ENCODE results near the gene SCN9A. TPM values are rescaled to one million over a fixed set of nuclear protein-coding genes. Genes with fewer than 3 reads are reported as not detected.

SCN9A gene
- total RNA-seq, 1 donor = 0.63 TPM

DNA sequence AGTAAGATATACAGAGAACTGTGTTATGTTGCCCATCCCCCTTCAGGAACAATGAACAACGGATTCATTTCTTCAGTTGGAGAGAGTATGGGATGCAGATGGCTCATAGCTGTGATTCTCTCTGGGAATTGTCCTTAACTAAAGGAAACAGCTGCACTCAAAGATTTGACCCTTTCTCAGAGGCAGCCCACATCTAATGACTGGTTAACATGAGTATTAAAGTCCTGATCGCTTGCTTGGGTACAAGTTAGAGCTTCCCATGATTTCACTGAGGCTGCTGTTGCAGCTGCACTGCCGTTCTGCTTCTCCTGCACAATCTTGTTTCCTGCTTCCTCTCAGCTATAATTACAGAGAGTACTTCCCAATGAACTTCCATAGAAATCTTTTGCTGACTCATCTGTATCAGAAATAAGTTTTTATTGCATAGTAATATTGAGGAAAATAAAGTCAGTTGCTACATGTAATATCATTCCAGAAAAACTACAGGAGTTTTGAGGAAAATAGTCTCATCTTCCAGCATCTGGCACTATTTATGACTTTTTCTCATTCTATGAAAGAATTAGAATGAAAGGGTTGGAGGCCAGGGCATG is 12.8 kb upstream of the SCN9A start:
- no peaks in the 10 kb centered on the region for H3K27me3 ChIP-seq (ENCODE audit: insufficient read depth, low read length)
- H3K9me3 ChIP-seq (ENCODE audit: low read depth, low read length) = no peaks in the 10 kb centered on the region
- H3K4me3 ChIP-seq (ENCODE audit: low read length) = no peak overlapping the region
- no peaks in the 10 kb centered on the region for H3K4me1 ChIP-seq (ENCODE audit: insufficient read depth, low read length)

DNA sequence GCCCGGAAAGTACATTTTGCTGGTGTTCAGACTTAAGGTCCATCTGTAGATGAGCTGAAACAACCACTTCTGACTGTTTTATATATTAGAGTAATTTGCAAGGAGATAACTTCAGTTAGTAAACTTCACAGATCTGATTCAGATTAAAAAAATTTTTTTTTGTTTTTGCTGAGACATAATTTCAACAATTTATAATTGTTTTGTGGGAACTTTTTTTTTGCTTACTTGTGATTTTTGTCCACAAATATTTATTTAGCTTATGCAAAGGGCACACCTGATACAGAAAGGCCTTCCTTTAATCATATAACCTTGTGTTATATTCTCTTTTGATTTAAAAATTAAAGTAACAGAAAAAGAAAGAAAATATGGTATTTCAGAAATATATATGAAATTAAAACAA is 9.6 kb upstream of the SCN9A start:
- H3K9me3 ChIP-seq (ENCODE audit: low read depth, low read length) = no peaks in the 10 kb centered on the region
- H3K4me3 ChIP-seq (ENCODE audit: low read length) = no peak overlapping the region
- H3K4me1 ChIP-seq (ENCODE audit: insufficient read depth, low read length) = no peaks in the 10 kb centered on the region
- no peaks in the 10 kb centered on the region for H3K27me3 ChIP-seq (ENCODE audit: insufficient read depth, low read length)

DNA sequence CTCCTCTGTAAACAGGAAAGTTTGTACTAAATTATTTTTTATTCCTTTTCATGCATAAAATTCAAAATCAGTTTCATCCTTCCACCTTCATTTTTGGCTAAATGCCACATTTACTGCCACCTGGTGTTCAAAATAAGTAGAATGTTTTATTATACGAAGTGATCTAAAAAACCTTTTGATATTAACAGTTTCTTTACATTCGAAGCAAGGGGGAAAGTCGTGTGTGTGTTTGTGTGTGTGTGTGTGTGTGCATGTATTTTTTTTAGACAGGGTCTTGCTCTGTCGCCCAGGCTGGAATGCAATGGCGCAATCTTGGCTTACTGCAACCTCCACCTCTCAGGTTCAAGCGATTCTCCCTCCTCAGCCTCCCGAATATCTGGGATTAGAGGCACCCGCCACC is 9.0 kb upstream of the SCN9A start:
- Histone ChIP-seq H3K4me3 (ENCODE audit: low read length) (no peak overlapping the region), H3K9me3 (ENCODE audit: low read depth, low read length) (no peaks in the 10 kb centered on the region), H3K27me3 (ENCODE audit: insufficient read depth, low read length) (no peaks in the 10 kb centered on the region), H3K4me1 (ENCODE audit: insufficient read depth, low read length) (no peaks in the 10 kb centered on the region)

DNA sequence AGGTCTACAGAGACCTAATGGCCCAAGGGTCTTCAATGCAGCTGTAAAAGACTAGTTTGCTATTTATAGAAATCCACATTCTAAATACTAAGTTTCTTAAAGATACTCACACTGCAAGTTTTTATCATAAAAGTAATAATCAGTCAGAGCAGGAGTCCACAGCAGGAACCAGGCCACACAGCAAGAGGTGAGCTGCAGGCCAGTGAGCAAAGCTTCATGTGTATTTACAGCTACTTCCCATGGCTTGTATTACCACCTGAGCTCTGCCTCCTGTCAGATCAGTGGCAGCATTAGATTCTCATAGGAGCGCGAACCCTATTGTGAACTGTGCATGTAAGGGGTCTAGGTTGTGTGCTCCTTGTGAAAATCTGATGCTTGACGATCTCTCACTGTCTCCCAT is 6.7 kb upstream of the SCN9A start:
- H3K4me1 ChIP-seq (ENCODE audit: insufficient read depth, low read length) = no peaks in the 10 kb centered on the region
- H3K27me3 ChIP-seq (ENCODE audit: insufficient read depth, low read length) = peaks cover 3% of the 10 kb centered on the region
- H3K4me3 ChIP-seq (ENCODE audit: low read length) = no peak overlapping the region
- H3K9me3 ChIP-seq (ENCODE audit: low read depth, low read length) = no peaks in the 10 kb centered on the region

DNA sequence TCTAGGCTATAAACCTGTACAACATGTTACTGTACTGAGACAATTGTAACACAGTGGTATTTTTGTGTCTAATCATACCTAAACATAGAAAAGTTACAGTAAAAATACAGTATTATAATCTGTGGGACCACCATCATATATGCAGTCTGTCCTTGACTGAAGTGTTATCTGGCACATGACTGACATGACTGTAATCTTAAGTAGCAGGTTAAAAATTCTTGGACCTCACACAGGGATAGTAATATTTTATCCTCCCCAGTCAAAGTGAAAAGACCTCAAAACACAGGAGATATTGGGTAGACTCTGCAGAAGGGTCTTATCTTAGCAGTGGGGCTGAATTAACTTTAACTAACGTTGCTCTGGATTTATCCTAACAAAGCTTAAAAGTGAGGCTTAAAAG is 4.9 kb upstream of the SCN9A start:
- H3K27me3 ChIP-seq (ENCODE audit: insufficient read depth, low read length) = peaks cover 11% of the 10 kb centered on the region
- peaks cover 9% of the 10 kb centered on the region for H3K4me1 ChIP-seq (ENCODE audit: insufficient read depth, low read length)
- H3K9me3 ChIP-seq (ENCODE audit: low read depth, low read length) = no peaks in the 10 kb centered on the region
- H3K4me3 ChIP-seq (ENCODE audit: low read length) = no peak overlapping the region

DNA sequence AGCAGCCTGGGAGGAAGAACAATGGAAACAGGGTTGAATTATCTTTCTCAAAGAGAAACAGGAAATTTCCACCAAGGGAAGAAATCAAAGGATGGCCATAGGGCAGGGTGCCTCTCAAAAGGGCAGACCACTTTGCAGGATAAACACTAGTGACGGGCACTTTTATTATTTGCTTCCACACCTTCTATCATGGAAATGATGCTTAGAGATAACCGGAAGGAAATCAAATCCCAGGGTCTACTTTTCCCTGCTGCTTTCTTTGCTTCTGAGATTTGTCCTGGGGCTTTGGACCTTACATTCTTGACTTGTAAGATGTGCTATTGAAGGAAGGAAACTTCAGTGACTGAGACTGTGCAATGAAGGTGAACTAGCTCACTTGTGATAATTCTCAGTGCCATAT is 1.1 kb upstream of the SCN9A start:
- Histone ChIP-seq H3K27me3 (ENCODE audit: insufficient read depth, low read length) (peaks cover 25% of the 10 kb centered on the region), H3K4me3 (ENCODE audit: low read length) (no peak overlapping the region), H3K4me1 (ENCODE audit: insufficient read depth, low read length) (peaks cover 19% of the 10 kb centered on the region), H3K9me3 (ENCODE audit: low read depth, low read length) (no peaks in the 10 kb centered on the region)

DNA sequence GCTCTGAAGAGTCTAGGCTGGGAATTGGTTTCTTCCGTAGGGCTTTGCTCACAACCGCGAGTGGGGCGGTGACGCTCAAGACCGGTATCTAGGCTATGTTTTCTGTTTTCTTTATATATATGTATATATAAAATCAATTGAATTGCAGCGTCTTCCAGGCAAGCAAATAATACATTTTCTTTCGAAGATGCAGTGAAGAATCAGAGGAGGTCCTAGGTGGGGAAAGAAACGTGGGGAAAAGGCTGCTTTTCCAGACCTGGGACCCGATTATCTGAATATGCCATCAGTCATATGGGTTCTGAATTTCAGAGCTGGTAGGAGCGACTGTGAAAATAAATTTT is 714 bp upstream of the SCN9A start:
- Histone ChIP-seq H3K9me3 (ENCODE audit: low read depth, low read length) (no peaks in the 10 kb centered on the region), H3K4me1 (ENCODE audit: insufficient read depth, low read length) (peaks cover 19% of the 10 kb centered on the region), H3K27me3 (ENCODE audit: insufficient read depth, low read length) (peaks cover 25% of the 10 kb centered on the region), H3K4me3 (ENCODE audit: low read length) (no peak overlapping the region)

DNA sequence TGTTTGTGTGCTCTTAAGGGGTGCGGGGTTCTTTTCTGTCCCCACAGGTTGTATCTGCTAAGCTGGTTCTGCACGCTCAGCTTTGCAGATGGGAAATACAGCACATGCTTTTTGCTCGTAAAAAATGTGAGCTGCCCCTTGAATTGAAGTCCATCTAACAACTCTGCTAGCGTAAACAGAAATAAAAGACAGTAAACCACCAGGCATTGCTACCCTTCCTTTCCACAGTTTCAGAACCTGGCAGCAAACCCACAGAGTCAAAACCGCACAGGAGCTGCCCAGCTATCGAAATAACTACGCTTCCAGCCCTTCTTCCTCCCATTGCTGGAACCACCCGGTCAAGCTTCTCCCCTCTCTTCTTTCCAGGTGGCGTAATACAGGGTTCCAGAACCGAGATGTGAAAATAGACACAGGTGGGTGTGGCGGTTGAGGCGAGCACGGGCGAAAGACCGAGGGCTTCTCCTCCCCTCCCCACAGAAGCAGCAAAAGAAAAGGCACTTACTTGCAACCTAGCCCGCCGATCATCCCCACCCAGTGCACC is 479 bp downstream of the SCN9A start:
- Histone ChIP-seq H3K9me3 (ENCODE audit: low read depth, low read length) (no peaks in the 10 kb centered on the region), H3K27me3 (ENCODE audit: insufficient read depth, low read length) (peaks cover 25% of the 10 kb centered on the region), H3K4me1 (ENCODE audit: insufficient read depth, low read length) (peaks cover 19% of the 10 kb centered on the region), H3K4me3 (ENCODE audit: low read length) (peak overlapping the region; percentile 35)

DNA sequence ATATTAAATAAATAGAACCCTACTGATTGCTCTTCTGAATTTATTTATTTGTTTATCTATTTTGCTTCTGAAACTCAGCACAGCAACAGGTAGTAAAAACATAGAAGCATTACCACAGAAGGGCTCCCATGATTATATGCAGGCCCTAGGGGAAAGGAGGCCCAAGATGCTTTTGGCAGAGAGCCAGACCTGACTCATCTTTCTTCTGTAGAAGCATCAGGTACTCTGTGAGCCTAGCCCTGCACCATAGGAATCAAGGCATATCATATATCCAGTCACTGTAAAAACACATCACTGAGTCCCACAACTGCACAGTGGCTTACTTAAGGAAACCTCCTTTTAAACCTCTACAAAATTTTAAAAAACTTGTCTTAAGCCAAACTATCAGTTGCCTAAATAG is 1.8 kb downstream of the SCN9A start:
- Histone ChIP-seq H3K4me1 (ENCODE audit: insufficient read depth, low read length) (peaks cover 19% of the 10 kb centered on the region), H3K4me3 (ENCODE audit: low read length) (no peak overlapping the region), H3K27me3 (ENCODE audit: insufficient read depth, low read length) (peaks cover 25% of the 10 kb centered on the region), H3K9me3 (ENCODE audit: low read depth, low read length) (no peaks in the 10 kb centered on the region)

DNA sequence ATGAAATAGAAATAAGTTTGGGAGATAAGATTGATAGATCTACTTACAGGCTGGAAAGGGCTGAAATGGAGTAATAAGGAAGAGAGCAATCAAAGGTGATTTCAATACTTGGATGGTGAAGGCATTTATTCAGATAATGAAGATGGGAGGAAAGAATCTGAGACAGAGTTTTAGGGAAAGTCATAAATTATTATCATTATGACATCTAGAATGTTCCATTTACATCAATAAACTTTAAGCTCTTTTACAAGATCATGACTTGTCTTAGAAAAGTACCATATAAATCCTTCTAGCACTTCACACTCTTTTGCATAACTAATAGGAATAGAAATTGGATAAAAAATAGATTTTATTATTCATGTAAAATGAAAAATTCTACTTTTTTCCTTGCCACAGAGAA is 2.2 kb downstream of the SCN9A start:
- Histone ChIP-seq H3K4me1 (ENCODE audit: insufficient read depth, low read length) (peaks cover 19% of the 10 kb centered on the region), H3K27me3 (ENCODE audit: insufficient read depth, low read length) (peaks cover 25% of the 10 kb centered on the region), H3K9me3 (ENCODE audit: low read depth, low read length) (no peaks in the 10 kb centered on the region), H3K4me3 (ENCODE audit: low read length) (no peak overlapping the region)

DNA sequence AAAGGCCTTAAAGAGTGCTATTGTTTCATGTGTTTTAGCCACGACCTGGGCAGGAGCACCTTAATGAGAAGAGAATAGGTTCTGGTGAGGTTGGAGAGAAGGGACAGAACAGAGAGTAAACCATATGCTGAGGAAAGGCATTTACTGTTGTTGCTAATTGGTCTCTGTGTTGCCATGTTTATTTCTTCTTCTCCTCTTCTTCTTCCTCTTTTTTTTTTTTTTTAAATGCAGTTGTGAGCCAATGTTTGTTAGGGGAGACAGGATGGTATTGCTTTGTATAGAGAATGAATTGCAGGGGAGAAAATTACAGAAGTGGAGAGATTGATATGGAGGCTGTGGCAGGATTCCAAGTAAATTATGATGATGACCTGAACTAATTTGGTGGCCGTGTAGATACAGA is 2.6 kb downstream of the SCN9A start:
- Histone ChIP-seq H3K4me3 (ENCODE audit: low read length) (no peak overlapping the region), H3K4me1 (ENCODE audit: insufficient read depth, low read length) (peaks cover 19% of the 10 kb centered on the region), H3K9me3 (ENCODE audit: low read depth, low read length) (no peaks in the 10 kb centered on the region), H3K27me3 (ENCODE audit: insufficient read depth, low read length) (peaks cover 25% of the 10 kb centered on the region)

DNA sequence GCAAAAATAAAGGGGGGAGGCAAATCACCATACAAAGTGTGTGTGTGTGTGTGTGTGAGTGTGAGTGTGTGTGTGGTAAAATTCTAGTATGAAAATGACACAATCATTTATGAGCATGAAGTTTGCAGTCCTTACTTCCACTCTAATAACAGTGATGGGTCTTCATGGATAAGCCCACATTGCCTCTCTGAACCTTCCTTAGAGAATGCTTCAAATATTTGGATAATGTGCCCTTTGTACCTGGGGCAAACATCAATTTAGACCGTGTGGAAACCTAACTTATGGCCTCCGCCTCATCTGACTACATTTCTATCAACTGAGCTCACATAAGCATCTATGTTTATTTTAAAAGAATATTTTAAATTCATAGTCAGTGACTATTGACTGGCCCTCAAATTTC is 3.7 kb downstream of the SCN9A start:
- no peaks in the 10 kb centered on the region for H3K9me3 ChIP-seq (ENCODE audit: low read depth, low read length)

DNA sequence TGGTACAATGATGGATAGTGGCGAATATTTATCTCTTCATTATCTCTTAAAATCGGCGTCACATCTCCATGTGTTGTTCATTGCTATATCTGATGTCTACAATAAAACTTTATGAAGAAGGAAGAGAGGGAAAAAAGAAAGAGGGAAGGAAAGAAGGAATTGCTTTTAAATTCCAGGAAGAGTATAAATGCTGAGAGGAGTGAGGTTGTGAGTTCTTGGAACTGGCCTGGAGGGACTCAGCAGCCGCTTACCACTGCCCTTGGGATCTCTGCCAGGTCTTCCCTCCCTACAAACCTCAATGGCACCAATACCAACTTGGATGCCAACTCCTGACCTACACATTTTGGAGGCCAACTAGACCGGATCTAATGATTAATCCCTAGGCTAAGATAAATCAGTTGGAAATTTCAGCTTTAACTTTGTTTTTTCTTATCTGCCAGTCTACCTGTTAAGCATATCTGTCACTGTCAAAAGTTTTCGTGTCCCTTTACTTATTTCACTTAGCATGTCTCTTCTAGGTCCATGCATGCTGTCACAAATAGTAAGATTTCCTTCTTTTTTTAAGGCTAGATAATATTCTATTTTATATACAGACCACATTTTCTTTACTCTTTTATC is 9.8 kb downstream of the SCN9A start:
- no peaks in the 10 kb centered on the region for H3K9me3 ChIP-seq (ENCODE audit: low read depth, low read length)
- H3K27me3 ChIP-seq (ENCODE audit: insufficient read depth, low read length) = no peaks in the 10 kb centered on the region

More for the DNA sequence above, 3.7 kb downstream of the SCN9A start:
- H3K4me1 ChIP-seq (ENCODE audit: insufficient read depth, low read length) = peaks cover 19% of the 10 kb centered on the region
- peaks cover 18% of the 10 kb centered on the region for H3K27me3 ChIP-seq (ENCODE audit: insufficient read depth, low read length)
- no peak overlapping the region for H3K4me3 ChIP-seq (ENCODE audit: low read length)

DNA sequence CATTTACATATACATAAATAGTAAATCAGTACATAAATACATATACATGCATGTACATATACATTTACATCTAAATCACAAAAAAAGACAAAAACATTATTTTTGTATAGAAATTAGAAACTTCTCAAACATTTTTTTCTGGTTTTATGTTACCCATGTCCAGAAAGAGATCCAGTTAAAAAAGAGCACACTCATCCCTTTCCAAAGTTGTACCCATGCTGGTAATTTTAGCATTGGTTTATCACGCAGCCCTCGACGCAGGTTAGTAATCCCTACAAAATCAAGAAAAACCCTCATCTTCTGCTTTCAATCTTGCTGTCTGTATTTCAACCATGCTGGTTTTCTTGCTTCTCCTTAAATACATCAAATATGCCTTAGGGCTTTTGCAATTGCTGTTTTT is 10.5 kb downstream of the SCN9A start:
- Histone ChIP-seq H3K27me3 (ENCODE audit: insufficient read depth, low read length) (no peaks in the 10 kb centered on the region), H3K4me1 (ENCODE audit: insufficient read depth, low read length) (no peaks in the 10 kb centered on the region), H3K4me3 (ENCODE audit: low read length) (no peak overlapping the region), H3K9me3 (ENCODE audit: low read depth, low read length) (no peaks in the 10 kb centered on the region)

More for the DNA sequence above, 9.8 kb downstream of the SCN9A start:
- Histone ChIP-seq H3K4me3 (ENCODE audit: low read length) (no peak overlapping the region), H3K4me1 (ENCODE audit: insufficient read depth, low read length) (no peaks in the 10 kb centered on the region)

DNA sequence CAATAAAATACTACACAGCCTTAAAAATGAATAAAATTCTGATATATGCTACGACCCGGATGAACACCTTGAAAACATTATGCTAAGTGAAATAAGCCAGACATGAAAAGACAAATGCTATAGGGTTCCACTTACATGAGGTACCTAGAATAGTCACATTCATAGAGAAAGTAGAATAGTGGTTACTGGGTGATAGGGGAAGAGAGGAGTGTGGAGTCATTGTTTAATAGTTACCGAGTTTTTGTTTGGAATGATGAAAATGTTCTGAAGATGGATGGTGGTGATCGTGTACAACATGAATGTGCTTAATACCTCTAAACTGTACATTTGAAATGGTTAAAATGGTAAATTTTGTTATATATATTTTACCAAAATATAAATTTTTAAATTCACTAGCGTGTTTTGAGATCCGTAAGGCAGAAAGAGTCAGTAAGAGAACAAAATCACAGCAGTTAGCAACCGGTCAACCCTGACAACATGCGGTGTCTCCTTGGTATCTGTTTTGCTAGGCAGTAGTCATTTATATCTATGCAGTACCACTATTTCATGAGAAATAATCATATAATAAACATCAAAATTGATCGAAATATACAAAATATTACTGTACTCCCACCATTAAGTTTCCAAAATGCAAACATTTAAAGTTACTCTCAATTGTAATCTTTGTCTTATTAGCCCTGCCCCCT is 11.1 kb downstream of the SCN9A start:
- H3K4me1 ChIP-seq (ENCODE audit: insufficient read depth, low read length) = no peaks in the 10 kb centered on the region
- no peak overlapping the region for H3K4me3 ChIP-seq (ENCODE audit: low read length)
- no peaks in the 10 kb centered on the region for H3K27me3 ChIP-seq (ENCODE audit: insufficient read depth, low read length)
- no peaks in the 10 kb centered on the region for H3K9me3 ChIP-seq (ENCODE audit: low read depth, low read length)

All from mononuclear cell (primary cell).